C4-2B (cell line): ENCODE data around the gene MARK2.

ENCODE experiments used
- CTCF ChIP-seq: fragments of 450-650 bp; conservative IDR thresholded peaks from 2 replicates; pipeline ENCODE4 v1.5.1; 2017; ENCODE audit warnings: mild to moderate bottlenecking
- ZFX ChIP-seq: fragments of 450-650 bp; IDR thresholded peaks from 2 replicates; pipeline ENCODE4 v1.6.1; 2017

- no peak for TF ChIP-seq CTCF
- TF ChIP-seq ZFX, result no peak
These were observed 101.9 kb downstream of the MARK2 start for GRCh38 chr11:63940786-63941185.
